Hematopoietic multipotent progenitor cell treated with erythropoietin and hydrocortisone succinate and interleukin-3 and kit ligand, for 17 days (in vitro differentiated cells): Measurements from ENCODE around the gene RIMS4.

ENCODE experiments used
- DNase-seq: peaks from one replicate; pipeline ENCODE4 v3.0.0-alpha.2; 2015; ENCODE audit warnings: low spot score

The RIMS4 gene

DNA sequence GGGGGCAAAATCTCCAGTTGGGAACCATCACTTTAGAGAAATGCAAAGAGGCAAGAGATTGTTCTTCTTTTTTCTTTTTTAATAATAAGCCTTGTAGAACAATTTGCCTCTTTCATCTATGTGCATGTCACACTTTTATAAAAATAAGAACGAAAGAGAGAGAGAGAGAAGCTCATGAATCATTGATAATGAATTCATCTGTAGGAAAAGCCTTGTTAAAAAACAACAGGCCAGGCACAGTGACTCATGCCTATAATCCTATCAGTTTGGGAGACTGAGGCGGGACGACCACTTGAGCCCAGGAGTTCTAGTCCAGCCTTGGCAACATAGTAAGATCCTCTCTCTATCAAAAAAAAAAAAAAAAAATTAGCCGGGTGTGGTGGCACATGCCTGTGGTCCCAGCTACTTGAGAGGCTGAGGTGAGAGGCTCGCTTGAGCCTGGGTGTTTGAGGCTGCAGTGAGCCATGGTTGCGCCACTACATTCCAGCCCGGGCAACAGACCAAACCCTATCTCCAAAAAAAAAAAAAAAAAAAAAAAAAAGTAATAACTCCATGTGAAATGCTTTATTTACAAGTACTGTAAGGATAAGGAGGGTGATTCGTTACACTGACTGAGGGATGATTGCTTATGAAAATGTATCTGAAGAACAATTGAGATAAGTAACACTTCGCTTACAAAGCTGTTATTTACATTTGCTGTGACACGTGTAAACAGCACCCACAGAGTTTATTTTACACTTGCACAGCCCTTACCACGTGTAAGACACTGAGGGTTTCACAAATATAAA, 89.2 kb downstream of the RIMS4 start:
- DNase-seq: no peak

DNA sequence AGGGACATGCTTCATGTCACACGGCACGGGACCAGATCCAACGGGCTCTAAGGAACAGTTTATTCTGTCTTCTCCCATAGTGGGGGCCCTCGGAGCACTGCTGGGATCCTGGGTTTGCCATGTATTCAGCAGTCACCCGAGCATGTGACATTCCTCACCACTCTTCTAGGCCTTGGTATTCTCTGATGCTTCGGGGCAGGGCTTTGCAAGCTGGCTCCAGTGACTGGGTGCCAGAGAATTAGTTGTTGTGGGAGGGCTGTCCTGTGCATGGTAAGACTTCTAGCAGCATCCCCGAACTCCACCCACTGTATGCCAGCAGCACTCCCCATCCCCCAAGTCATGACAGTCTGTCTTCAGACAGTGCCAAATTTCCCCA, 89.7 kb downstream of the RIMS4 start:
- no peak for DNase-seq

DNA sequence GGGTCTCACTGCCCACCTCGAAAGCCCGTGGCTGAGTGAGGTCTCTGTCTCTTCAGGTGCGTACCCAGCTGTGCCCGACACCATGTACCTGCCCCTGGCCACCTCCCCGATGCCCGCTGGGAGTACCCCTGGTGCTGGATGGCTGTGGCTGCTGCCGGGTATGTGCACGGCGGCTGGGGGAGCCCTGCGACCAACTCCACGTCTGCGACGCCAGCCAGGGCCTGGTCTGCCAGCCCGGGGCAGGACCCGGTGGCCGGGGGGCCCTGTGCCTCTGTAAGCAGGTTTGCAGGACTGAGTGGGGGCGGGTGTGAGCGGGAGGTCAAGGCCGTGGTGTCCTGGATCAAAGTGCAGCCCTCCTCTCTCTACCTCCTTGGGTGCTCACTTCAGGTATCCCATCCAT, 90.5 kb downstream of the RIMS4 start:
- DNase-seq: no peak

DNA sequence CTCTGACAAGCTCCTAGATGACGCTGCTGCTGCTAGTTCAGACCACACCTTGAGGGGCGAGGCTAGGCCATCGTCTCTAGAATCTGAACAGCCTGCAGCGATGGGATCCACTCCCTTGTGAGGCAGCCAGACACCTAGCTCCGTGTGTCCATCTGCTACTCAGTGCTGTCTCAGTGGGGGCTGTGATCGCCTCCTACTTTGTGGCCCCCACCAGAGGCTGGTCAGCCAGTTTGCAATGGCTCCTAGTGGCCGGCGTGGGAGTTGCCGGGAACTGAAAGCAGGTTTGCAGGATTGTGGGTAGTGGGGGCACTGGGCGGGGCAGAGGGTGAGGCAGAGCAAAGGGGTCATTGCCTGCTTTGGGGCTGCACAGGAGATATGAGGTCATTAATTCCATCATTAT, 92.4 kb downstream of the RIMS4 start:
- DNase-seq: no peak

DNA sequence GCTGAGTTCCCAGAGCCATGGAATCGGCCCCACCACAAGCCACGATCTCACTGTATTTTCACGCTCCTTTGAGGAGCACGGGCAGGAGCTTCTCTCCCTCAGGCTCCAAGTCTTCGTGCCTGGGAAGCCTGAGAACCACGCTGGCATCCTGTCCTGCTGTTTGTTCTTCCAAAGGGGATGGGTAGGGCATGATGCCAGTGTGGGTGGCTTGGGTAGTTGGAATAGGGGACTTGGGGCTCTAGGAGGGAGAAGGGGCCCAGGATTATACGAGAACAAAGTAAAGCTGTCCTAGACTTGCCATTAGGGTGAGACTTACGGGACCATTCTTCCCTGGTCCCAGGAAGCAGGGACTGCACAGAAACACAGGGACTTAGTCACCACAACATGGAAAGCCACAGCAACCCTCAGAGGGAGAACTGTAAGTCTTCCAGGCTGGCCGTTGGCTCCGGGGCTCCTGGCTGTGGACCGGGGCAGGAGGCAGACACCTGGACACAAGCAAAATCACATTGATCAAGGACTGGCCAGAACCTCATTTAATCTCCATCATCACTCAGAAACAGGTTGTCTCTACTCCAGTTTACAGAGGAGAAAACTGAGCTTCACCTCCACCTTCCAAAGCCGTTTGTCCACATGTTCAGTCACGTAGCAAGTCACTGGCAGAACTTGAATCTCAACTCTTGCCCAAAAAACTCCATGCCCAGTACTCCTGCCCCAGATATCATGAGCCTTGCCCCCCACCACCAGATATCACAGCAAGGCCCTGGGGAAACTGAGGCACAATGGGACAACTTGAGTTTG, 93.8 kb downstream of the RIMS4 start:
- no peak for DNase-seq

DNA sequence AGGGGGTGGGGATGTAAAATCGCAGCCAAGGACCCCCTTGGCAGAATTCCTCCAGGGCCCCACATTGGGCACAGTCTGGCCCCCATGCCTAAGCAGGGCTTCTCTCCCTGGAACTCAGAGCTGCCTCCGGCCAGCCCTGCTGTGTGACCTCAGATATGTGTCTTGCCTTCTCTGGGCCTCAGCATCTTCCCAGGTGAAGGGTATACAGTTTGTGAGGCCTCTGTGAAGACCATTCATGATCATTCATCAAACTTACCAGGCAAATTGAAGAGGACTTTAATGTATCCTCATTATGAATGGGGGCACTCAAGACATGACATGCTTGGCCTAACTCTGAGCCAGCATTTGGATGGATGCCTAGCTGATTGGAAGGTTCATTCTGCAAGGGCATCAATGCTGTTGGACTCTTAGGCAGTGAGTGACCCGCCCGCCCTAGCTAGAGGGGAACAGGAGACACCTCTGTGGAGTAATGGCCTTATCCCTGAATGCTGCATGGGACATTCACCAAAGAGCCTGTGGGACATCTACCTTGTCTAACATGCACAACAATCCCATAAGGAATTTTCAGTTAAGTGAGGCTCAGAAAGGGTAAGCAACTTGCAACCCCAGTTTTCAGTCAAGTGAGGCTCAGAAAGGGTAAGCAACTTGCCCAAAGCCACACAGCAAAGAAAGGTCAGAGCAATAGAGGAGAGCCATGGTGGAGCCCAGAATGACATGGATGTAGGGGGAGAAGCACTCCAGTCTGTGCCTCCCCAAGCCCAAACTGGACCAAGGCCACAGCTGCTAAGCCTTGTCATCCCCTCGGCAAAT, 94.6 kb downstream of the RIMS4 start:
- DNase-seq: no peak

DNA sequence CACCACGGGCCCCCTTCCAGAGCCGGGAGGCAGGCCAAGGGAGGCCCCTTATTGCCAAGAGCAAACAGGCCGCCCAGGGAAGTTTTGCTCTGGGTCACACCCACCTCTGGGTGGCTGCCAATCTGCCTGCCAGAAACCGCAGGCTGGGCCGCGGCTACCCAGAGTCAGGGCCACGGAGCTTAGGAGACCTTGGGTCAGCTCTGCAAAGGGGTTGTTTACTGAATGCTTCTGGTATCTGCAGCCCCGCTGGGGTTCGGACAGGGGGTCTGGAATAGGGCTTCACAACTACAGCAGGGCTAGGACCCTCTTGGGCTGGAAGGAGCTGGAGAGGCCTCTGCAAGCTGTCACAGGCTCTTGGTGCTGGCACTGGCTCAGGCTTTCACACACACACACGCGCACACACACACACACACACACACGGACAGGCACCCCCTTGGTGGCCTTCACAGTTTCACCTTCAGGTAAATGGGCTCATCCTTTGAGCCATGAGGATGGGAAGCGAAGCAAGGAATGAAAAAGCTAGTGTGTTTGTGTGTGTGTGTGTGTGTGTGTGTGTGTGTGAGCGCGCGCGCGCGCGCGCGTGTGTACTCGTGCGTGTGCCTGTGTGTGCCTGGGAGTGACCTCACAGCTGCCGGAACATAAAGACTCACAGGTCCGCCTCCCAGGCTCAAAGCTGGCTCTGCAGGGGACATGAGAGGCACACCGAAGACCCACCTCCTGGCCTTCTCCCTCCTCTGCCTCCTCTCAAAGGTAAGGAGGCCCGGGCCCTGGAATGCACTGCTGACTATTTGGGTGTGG, 95.4 kb downstream of the RIMS4 start, which contains the start of gene CCN5:
CCN5 (plus strand) TSS at position 669 of the 798 bp plus-strand sequence; CDS start at position 691, 22 bp downstream.
- peak; percentile 46 for DNase-seq

DNA sequence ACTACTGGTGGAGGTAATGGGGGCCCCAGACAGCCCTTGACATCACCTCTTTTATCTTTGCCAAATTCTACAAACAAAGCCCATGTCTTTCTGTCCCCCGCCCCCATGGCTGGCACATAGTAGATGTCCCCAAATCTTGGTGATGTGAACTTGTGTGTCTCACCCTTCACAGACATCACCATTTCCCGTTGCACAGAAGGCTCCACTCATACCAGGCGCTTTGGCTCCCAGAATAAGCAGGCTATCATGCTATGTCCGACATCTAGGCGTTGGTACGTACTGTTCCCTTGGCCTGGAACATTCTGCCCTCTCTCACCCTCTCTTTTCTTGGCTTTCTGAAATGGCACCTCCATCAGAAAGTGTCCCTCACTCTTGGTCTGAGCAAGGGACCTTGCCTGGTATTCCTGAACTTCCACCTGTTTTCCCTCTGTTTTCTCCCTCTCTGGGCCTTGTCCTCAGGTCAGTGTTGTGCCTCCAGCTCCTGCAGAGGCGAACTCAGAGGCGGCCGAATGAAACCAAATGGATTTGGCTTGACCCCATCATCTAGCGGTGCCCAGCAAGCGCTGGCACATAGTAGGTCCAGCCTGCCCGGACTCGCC, 96.1 kb downstream of the RIMS4 start:
- no peak for DNase-seq

DNA sequence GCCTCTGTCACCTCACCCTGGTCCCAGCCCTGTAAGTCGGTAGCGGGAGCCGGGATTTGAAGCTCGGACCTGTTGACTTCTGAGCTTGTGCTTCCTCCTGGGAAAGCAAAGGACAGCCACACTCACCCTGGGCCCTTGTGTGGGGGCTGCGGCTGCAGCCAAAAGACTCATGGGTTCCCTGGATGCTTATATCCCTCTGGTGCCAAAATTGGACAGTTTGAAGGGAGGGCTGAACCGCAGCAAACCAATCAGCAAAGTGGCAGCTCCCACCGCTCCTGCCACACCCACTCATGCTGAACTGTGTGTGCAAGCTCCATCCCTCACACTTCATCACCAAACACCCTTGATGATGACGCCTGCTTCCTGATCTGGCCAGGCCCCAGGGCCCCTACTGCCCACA, 99.1 kb downstream of the RIMS4 start:
- no peak for DNase-seq

DNA sequence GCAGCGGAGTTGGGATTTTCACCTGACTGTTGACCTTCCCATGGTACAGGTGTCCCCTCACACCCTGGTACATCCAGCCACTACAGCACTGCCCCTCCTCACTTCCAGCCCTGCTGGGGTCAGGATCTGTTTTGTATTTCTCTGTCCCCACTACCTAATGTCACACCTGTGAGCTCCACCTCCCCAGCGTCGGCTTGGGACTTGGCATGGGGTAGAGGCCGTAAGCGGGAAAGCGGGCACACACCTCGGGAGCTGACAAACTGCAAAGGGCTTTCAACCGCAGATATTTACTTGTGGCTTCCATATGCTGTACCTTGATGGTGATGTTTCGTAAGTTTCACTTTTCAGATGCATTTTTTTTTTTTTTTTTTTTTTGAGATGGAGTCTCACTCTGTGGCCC, 100.5 kb downstream of the RIMS4 start:
- no peak for DNase-seq

DNA sequence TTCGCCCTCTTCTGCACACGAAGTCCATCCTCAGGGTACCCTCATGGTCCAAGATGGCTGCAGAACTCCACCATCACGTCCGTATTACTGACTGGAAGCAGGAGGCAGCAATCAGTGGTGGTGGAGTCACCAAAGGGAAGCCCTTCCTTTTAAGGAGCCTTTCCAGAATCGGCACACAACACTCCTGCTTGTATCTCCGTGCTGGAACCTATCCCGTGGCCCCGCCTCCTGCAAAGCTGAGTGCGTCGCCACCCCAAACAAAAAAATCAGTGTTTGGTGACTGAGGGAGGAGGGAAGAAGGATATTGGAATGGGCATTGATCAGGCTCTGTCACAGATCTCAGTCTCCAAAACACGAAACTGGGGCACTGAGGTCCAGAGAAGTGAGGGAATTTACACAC, 101.0 kb downstream of the RIMS4 start:
- DNase-seq: no peak

DNA sequence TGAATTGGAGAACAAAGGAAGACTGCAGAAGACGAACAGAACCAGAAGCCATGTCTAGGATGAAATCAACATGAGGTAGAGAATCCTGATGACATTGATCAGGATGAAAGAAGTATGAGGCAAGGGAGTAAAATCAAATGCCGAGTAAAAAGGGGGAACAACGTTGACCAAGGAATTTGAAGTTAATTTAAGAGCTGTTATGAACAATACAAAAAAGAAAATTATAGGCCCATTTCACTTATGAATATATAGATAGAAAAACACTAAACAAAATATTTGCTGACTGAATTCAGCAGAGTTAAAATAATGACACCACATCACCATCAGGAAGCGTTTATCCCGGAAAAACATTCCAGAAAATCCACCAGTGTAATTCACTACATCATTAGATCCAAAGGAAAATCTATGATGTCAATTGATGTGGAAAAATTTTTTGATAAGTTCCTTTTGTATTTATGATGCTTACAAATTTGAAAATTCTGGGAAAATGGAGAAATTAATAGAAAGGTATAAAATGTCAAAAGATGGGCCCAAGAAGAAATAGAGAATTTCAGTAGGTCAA, 103.2 kb downstream of the RIMS4 start:
- DNase-seq: no peak

DNA sequence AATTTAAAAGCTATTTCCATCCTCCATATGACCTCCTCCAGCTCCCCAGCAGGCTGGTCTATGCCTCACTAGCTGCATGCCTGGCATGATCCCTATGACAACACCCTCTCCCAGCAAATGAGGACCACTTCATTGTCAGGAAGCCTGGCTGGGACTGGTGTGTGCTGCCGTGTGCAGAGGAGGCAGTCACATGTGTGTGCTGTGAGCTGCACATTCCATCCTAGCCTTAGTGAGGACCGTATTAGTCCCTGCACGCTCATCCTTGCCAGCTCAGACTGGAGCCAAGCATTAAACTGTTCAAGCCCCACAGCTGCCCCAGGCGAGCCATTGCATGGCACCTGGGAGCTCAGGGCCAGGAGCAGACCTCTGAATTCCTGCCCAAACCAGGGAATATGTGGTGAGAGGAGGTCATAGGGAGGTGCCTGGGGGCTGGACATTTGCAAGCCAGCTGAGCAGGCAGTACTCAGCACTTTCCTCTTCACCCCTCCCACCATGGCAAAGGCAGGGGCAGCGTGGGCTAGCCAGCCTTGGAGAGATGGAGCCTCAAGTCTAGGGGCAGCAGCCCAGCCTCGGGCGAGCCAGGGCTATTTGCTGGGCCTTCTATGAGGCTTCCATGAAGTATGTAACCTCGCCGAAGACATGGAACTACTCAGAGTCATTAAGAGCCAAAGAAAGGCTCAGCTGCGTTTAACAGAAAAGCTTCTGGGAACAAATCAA, 103.9 kb downstream of the RIMS4 start:
- no peak for DNase-seq

DNA sequence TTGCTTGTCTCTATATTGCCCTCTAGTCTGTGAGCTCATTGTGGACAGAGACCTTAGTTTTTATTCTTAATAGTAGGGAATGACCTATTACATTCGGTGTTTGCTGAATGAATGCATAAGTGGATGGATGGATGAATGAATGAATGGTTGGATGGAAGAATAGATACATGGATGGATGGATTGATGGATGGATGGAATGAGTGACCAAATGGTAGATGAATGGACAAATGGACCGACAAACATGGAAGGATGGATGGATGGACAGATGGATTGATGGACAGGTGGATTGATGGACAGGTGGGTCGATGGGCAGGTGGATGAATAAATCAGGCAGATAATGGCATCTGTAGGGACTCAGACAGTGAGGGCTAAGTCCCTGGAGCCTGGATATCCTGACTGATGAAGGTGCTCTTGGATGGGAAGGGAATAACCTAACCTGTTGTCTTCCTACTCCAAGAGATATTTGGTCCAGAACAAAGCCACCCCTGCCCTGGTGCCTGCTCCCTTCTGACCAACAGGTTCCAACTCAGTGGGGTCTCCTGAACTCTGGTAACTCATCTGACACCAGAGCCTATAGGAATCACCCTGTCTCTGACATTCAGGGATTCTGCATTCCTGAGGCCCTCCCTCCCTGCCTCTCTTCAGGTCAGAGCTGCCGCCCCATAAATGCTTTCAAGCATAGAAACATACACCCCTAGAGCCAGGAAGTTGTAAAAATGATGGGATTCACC, 104.8 kb downstream of the RIMS4 start:
- DNase-seq: no peak

DNA sequence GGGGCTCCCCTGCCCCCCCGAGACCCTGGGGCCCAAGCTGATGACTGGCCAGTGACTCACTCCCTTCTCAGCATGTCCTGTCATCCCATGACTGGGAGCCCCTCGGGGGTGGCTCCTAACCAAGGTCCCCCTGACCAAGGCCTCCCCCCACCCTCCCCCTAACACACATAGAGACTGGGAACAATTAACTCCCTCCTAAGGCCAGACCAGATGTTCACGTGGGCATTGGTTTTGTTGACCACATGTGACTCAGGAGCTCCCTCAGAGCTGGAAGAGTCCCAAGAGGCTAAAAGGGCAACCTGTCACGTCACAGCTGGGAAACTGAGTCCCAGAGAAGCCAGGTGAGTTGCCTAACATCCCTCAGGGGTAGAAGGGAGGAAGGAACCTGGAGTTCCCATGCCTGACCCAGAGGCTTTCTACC, 105.8 kb downstream of the RIMS4 start:
- no peak for DNase-seq

DNA sequence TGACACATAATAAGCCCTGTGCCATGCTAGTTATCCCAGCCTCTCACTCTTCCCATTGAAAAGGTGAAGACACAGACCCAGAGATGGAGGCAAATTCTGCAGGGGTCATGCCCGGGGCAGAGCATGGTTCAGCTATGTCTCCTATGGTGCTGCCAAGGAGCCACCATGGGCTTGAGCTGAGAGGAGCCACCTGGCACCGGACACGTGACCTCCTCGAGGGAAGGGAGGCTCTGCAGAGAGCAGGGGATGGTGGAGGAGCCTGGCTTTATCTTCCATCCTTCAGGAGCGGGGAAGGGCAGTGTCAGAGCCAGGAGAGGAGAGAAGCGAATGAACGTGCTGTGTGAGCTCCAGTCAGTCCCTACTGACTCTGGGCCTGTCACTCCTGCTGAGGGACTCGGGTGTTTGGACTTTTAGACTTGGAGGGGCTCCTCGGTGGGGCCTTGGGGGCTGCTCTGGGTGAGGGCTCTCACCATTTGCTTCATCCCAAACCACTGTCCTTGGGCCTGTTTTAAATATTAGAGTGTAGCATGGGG, 106.3 kb downstream of the RIMS4 start:
- no peak for DNase-seq

DNA sequence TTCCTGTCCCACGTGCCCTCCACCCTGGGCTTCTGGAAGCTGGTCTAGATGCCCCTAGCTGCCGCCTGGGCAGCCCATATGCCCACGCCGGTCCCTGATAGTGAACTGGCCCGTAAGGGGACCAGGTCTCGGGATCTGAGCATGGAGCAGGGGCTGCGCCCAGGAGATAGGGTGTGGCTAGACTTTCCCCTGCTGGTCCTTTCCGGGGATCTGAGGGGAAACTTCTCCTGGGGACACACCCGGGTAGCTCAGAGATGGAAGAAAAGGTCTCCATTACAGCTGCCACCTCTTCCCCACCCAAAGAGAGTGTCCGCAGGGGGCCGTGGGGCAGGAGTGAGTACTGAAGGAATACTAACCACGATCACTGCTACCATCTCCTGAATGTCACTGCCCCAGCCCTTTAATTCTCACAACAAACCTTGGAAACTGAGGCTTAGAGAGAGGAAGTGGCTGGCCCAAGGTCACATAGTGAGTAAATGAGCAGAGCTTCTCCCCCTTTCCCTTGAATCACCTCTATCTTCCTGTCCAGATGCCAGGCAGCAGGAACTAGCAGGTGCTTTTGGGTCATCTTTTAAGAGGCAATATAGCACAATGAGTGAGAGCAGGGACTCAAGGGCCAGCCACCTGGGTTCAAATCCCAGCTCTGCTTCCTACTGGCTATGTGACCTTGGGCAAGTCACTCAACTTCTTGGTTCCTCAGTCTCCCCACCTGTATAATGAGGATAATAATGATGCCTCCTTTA, 107.0 kb downstream of the RIMS4 start:
- DNase-seq: no peak

DNA sequence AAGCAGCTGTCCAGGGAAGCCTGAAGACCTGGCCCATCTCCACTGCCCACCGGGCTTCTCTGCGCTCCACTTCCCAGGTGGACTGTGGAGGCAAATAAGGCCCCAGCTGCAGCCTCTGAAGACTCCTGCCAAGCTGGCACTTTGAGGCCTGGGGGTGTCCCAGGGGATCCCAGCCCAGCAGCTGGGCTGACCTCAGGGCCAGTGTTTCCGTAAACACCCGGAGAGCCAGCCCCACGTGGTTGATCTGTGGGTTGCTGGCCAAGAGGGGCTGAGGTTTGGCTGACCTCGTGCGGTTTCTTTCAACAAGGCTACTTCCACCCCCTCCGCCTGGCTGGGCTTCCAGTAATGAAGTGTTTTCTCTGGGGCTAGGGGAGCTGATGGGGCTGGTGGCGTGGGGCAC, 107.6 kb downstream of the RIMS4 start:
- no peak for DNase-seq

DNA sequence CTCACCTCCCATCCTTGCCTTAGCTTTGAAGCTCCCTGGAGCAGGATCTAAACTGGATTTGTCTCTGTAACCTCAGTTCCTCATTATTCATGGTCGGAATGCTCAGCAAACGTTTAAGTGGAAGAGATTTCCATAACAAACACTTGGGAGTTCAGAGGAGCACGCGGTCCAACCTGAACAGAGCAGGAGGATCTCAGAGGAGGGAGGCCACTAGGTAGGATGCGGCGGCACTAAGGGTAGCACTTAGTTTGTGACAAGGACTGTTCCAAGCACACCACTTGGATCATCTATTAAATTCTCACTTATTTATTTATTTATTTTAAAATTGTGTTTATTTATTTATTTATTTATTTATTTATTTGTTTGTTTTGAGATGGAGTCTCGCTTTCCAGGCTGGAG, 108.5 kb downstream of the RIMS4 start:
- no peak for DNase-seq
